ENCODE results near the gene RPUSD4. TPM values are rescaled to one million over a fixed set of nuclear protein-coding genes. Genes with fewer than 3 reads are reported as not detected.

RPUSD4 gene
- total RNA-seq, 1 donor from 2014 or later = 26.7 TPM

DNA sequence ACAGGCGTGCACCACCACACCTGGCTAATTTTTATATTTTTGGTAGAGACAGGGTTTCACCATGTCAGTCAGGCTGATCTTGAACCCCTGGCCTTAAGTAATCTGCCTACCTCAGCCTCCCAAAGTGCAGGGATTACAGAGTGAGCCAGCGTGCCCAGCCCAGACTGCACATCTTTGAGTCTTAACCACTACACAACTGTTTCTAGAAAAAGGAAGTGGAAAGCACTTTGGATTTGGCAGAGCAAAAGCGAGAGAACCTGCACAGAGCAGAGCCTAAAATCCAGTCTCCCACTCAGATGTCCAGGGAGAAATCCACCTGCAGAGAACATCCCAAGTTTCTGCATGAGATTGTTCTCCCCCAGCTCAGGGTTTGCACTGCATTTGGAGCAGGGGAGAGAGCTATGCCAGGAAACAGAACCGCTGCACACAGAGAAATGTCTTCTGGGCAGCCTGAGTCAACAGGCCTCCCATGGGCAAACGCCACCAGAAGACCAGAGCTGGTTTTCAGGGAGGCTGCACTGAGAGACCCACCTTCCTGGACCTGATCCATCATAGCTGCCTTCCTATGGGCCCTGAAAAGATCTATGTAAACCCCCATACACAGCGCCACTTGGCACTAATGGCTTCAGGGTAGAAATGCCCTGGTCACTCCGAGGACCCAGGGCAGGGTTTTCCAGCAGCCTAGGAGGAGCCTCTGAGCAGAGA lies 54.0 kb downstream of the RPUSD4 start:
- no peak for DNase-seq (ENCODE audit: low spot score)

DNA sequence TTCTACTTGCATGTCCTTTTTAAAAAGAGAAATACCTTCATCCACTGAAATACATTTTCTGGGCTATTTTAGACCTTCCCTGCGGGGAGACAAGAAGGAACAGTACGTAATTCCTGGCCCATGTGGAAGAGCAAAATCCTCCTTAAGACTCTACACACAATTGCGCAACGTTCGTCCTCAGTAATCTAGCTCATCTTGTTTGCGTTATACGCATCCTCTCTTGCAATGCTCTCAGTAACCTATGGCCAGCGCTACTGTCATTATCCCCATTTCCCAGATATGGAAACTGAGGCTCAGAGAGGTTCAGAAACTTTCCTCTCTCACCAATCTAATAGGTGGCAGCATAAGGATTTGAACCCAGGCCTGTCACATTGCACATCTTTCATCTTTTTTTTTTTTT lies 54.6 kb downstream of the RPUSD4 start:
- peak; percentile 59 for DNase-seq (ENCODE audit: low spot score)

GRCh38 chr11:126155402-126156187 lies 55.9 kb downstream of the RPUSD4 start:
- DNase-seq (ENCODE audit: low spot score) = no peak

GRCh38 chr11:126154691-126155090 lies 56.8 kb downstream of the RPUSD4 start:
- no peak for DNase-seq (ENCODE audit: low spot score)

GRCh38 chr11:126153972-126154371 lies 57.5 kb downstream of the RPUSD4 start:
- DNase-seq (ENCODE audit: low spot score) = no peak

- DNase-seq (ENCODE audit: low spot score) = no peak
These were observed 58.4 kb downstream of the RPUSD4 start for GRCh38 chr11:126153006-126153405.

- no peak for DNase-seq (ENCODE audit: low spot score)
These were observed 58.9 kb downstream of the RPUSD4 start for GRCh38 chr11:126152586-126152985.

GRCh38 chr11:126152152-126152551 lies 59.3 kb downstream of the RPUSD4 start:
- DNase-seq (ENCODE audit: low spot score) = no peak

Other genes starting within 250 kb of the RPUSD4 start
- gene CDON, start 148.8 kb downstream of the RPUSD4 start, total RNA-seq (ENCODE audit: insufficient read depth, low replicate concordance) = 50.3 TPM
- gene FAM118B, start 132 bp upstream of the RPUSD4 start, total RNA-seq (ENCODE audit: insufficient read depth, low replicate concordance) = 42.9 TPM
- 32.0 TPM for gene SRPRA, start 57.2 kb upstream of the RPUSD4 start, total RNA-seq (ENCODE audit: insufficient read depth, low replicate concordance)
- 7.7 TPM for gene FOXRED1, start 57.5 kb upstream of the RPUSD4 start, total RNA-seq (ENCODE audit: insufficient read depth, low replicate concordance)
- 6.3 TPM for gene TIRAP, start 71.4 kb upstream of the RPUSD4 start, total RNA-seq (ENCODE audit: insufficient read depth, low replicate concordance)
- gene DCPS, start 92.4 kb upstream of the RPUSD4 start, total RNA-seq (ENCODE audit: insufficient read depth, low replicate concordance) = 7.7 TPM
- 30.1 TPM for gene ST3GAL4, start 144.0 kb upstream of the RPUSD4 start, total RNA-seq (ENCODE audit: insufficient read depth, low replicate concordance)